Measurements from ENCODE around the gene EIF3M. TPM values are rescaled to one million over a fixed set of nuclear protein-coding genes. Genes with fewer than 3 reads are reported as not detected.

The EIF3M gene
- polyA plus RNA-seq, 1 donor from 2014 or later = 333 TPM

GRCh38 chr11:32569313-32569881 lies 14.2 kb upstream of the EIF3M start:
- TF ChIP-seq TAF1 (IDR thresholded peaks at IDR 0.05; ENCODE audit: low read depth) = no peak
- TF ChIP-seq, protein P1, sequence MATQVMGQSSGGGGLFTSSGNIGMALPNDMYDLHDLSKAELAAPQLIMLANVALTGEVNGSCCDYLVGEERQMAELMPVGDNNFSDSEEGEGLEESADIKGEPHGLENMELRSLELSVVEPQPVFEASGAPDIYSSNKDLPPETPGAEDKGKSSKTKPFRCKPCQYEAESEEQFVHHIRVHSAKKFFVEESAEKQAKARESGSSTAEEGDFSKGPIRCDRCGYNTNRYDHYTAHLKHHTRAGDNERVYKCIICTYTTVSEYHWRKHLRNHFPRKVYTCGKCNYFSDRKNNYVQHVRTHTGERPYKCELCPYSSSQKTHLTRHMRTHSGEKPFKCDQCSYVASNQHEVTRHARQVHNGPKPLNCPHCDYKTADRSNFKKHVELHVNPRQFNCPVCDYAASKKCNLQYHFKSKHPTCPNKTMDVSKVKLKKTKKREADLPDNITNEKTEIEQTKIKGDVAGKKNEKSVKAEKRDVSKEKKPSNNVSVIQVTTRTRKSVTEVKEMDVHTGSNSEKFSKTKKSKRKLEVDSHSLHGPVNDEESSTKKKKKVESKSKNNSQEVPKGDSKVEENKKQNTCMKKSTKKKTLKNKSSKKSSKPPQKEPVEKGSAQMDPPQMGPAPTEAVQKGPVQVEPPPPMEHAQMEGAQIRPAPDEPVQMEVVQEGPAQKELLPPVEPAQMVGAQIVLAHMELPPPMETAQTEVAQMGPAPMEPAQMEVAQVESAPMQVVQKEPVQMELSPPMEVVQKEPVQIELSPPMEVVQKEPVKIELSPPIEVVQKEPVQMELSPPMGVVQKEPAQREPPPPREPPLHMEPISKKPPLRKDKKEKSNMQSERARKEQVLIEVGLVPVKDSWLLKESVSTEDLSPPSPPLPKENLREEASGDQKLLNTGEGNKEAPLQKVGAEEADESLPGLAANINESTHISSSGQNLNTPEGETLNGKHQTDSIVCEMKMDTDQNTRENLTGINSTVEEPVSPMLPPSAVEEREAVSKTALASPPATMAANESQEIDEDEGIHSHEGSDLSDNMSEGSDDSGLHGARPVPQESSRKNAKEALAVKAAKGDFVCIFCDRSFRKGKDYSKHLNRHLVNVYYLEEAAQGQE (IDR thresholded peaks at IDR 0.05; ENCODE audit: borderline replicate concordance) = no peak
- TF ChIP-seq RAD21 (conservative IDR thresholded peaks at IDR 0.05) = no peak
- TF ChIP-seq, protein P2, sequence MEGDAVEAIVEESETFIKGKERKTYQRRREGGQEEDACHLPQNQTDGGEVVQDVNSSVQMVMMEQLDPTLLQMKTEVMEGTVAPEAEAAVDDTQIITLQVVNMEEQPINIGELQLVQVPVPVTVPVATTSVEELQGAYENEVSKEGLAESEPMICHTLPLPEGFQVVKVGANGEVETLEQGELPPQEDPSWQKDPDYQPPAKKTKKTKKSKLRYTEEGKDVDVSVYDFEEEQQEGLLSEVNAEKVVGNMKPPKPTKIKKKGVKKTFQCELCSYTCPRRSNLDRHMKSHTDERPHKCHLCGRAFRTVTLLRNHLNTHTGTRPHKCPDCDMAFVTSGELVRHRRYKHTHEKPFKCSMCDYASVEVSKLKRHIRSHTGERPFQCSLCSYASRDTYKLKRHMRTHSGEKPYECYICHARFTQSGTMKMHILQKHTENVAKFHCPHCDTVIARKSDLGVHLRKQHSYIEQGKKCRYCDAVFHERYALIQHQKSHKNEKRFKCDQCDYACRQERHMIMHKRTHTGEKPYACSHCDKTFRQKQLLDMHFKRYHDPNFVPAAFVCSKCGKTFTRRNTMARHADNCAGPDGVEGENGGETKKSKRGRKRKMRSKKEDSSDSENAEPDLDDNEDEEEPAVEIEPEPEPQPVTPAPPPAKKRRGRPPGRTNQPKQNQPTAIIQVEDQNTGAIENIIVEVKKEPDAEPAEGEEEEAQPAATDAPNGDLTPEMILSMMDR (IDR thresholded peaks at IDR 0.05; ENCODE audit: poor library complexity, severe bottlenecking) = no peak
- TF ChIP-seq EZH2 (IDR thresholded peaks at IDR 0.05; ENCODE audit: borderline replicate concordance, insufficient read depth, low read length, poor library complexity, severe bottlenecking) = no peak
- no peak for TF ChIP-seq EP300 (conservative IDR thresholded peaks at IDR 0.05; ENCODE audit: poor library complexity, severe bottlenecking)
- no peak for TF ChIP-seq SMC3 (conservative IDR thresholded peaks at IDR 0.05; ENCODE audit: poor library complexity)
- no peak for TF ChIP-seq POLR2AphosphoS5 (IDR thresholded peaks at IDR 0.05)
- no peak for TF ChIP-seq MXI1 (conservative IDR thresholded peaks at IDR 0.05; ENCODE audit: poor library complexity, severe bottlenecking)
- H4K20me1 ChIP-seq (ENCODE audit: insufficient read depth) = no peaks in the 10 kb centered on the region
- H3K4me3 ChIP-seq (ENCODE audit: low read length) = no peak overlapping the region
- no peaks in the 10 kb centered on the region for H3K36me3 ChIP-seq (ENCODE audit: insufficient read depth, low read length)
- no peaks in the 10 kb centered on the region for H3K9me2 ChIP-seq (ENCODE audit: insufficient read depth, low read length)
- no peaks in the 10 kb centered on the region for H3K9me3 ChIP-seq (ENCODE audit: low read length)
- H3F3A ChIP-seq (ENCODE audit: insufficient read depth, low read length, poor library complexity, severe bottlenecking) = no peaks in the 10 kb centered on the region
- no peaks in the 10 kb centered on the region for H3K27me3 ChIP-seq (ENCODE audit: insufficient read depth, low read depth, low read length)
- no peak overlapping the region for H3K9ac ChIP-seq (ENCODE audit: low read length)
- no peak overlapping the region for H3K4me2 ChIP-seq (ENCODE audit: low read length)
- H2AFZ ChIP-seq (ENCODE audit: low read depth, low read length) = no peak overlapping the region
- no peaks in the 10 kb centered on the region for H3K79me2 ChIP-seq (replicated peaks; ENCODE audit: insufficient read depth, low read length)
- H3K27ac ChIP-seq (ENCODE audit: low read length) = no peak overlapping the region

GRCh38 chr11:32571039-32571438 lies 12.6 kb upstream of the EIF3M start:
- H3K4me3 ChIP-seq (ENCODE audit: low read length) = no peak overlapping the region
- no peaks in the 10 kb centered on the region for H3K27me3 ChIP-seq (ENCODE audit: insufficient read depth, low read depth, low read length)
- H3F3A ChIP-seq (ENCODE audit: insufficient read depth, low read length, poor library complexity, severe bottlenecking) = no peaks in the 10 kb centered on the region
- no peak overlapping the region for H3K9ac ChIP-seq (ENCODE audit: low read length)
- no peaks in the 10 kb centered on the region for H3K9me2 ChIP-seq (ENCODE audit: insufficient read depth, low read length)
- no peaks in the 10 kb centered on the region for H3K9me3 ChIP-seq (ENCODE audit: low read length)
- H3K27ac ChIP-seq (ENCODE audit: low read length) = no peak overlapping the region
- no peaks in the 10 kb centered on the region for H4K20me1 ChIP-seq (ENCODE audit: insufficient read depth)
- H3K36me3 ChIP-seq (ENCODE audit: insufficient read depth, low read length) = no peaks in the 10 kb centered on the region
- no peak overlapping the region for H3K4me2 ChIP-seq (ENCODE audit: low read length)
- no peaks in the 10 kb centered on the region for H3K79me2 ChIP-seq (replicated peaks; ENCODE audit: insufficient read depth, low read length)
- no peak overlapping the region for H2AFZ ChIP-seq (ENCODE audit: low read depth, low read length)
- TF ChIP-seq EP300 (conservative IDR thresholded peaks at IDR 0.05; ENCODE audit: poor library complexity, severe bottlenecking) (no peak), SMC3 (conservative IDR thresholded peaks at IDR 0.05; ENCODE audit: poor library complexity) (no peak), TAF1 (IDR thresholded peaks at IDR 0.05; ENCODE audit: low read depth) (no peak), EZH2 (IDR thresholded peaks at IDR 0.05; ENCODE audit: borderline replicate concordance, insufficient read depth, low read length, poor library complexity, severe bottlenecking) (no peak), MXI1 (conservative IDR thresholded peaks at IDR 0.05; ENCODE audit: poor library complexity, severe bottlenecking) (no peak), POLR2AphosphoS5 (IDR thresholded peaks at IDR 0.05) (no peak), RAD21 (conservative IDR thresholded peaks at IDR 0.05) (no peak)
- TF ChIP-seq, protein P2 (IDR thresholded peaks at IDR 0.05; ENCODE audit: poor library complexity, severe bottlenecking) = no peak
- TF ChIP-seq, protein P1 (IDR thresholded peaks at IDR 0.05; ENCODE audit: borderline replicate concordance) = no peak

All from neural cell (in vitro differentiated cells).